ENCODE measurements around the gene RPP25L.

DNA sequence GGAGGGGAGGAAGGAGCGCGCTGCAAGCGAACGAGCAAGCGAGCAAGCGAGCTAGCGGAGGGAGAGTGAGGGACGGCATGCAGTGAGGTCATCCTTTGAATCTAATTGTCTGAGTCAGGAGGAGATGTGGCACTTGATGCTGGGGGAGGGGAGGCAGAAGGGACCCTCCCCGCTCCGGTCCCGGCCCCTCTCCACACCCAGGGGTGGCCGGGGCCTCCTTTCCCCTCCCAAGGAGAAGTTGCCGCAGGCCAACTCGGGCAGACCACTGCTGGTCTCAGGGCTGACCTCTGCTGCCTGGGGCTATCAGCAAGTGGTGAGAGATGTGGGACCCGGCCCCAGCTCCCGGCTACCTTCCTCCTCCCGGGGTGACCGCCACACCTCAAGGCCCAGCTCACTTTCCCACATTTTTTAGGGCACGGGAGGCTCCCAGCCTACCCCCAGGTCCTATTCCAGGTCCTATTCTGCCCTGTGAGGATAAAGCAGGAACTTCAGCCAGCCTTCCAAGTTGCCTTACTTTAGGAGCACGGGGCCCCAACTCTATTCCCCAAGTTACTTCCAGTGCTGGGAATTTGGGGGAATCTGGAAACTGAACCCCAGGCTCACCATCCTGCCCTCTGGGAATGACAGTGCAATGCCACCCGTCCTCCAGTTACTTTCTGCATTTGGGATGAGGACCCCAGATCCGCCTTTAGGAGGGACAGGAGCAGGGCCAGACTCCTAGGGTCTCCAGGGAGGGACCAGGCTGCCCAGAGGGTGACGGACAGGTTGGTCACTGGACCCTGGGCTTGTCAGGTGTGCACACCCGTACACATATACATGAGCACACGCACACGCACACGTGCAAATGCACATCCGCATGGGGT, 33.4 kb downstream of the RPP25L start:
- TF ChIP-seq, protein P1, sequence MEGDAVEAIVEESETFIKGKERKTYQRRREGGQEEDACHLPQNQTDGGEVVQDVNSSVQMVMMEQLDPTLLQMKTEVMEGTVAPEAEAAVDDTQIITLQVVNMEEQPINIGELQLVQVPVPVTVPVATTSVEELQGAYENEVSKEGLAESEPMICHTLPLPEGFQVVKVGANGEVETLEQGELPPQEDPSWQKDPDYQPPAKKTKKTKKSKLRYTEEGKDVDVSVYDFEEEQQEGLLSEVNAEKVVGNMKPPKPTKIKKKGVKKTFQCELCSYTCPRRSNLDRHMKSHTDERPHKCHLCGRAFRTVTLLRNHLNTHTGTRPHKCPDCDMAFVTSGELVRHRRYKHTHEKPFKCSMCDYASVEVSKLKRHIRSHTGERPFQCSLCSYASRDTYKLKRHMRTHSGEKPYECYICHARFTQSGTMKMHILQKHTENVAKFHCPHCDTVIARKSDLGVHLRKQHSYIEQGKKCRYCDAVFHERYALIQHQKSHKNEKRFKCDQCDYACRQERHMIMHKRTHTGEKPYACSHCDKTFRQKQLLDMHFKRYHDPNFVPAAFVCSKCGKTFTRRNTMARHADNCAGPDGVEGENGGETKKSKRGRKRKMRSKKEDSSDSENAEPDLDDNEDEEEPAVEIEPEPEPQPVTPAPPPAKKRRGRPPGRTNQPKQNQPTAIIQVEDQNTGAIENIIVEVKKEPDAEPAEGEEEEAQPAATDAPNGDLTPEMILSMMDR (IDR thresholded peaks at IDR 0.05) = no peak
- no peak for TF ChIP-seq POLR2AphosphoS5 (IDR thresholded peaks at IDR 0.05)
- no peak for TF ChIP-seq POLR2A (IDR thresholded peaks at IDR 0.05)
- no peak for TF ChIP-seq EP300 (IDR thresholded peaks at IDR 0.05)

Measured in upper lobe of left lung (tissue), 4 donors.